ENCODE data around the gene PNKD.

- no peak for TF ChIP-seq CTCF (IDR thresholded peaks at IDR 0.05)
- TF ChIP-seq ZFX (IDR thresholded peaks at IDR 0.05; ENCODE audit: borderline replicate concordance) = no peak
Observed at GRCh38 chr2:218259099-218259961, 11.0 kb upstream of the PNKD start.

All from 22Rv1 (cell line).